Esophagus muscularis mucosa (tissue), 4 donors: ENCODE results near the gene FILIP1L. TPM values are rescaled to one million over a fixed set of nuclear protein-coding genes. Genes with fewer than 3 reads are reported as not detected.

Experiments used
- DNase-seq: peaks from one replicate; pipeline ENCODE4 v3.0.0-alpha.2; 2017; ENCODE audit errors: extremely low spot score
- H3K27ac ChIP-seq, 4 donors: fragments of 200-600 bp; sonication (generic); replicated peaks in 1 of 4; 1 replicate in 3 of 4; 2 replicates in 1 of 4; pipeline ENCODE4 v1.5.1; 2016 to 2019; ENCODE audit warnings: mild to moderate bottlenecking in 1 of 4
- H3K27me3 ChIP-seq, 4 donors: fragments of 200-600 bp; sonication (generic); one replicate each; pipeline versions ENCODE4 v1.5.1 to v1.6.0; 2016 to 2019
- H3K36me3 ChIP-seq, 4 donors: fragments of 200-600 bp; sonication (generic); one replicate each; pipeline ENCODE4 v1.5.1; 2016 to 2019
- H3K4me1 ChIP-seq, 4 donors: fragments of 200-600 bp; sonication (generic); one replicate each; pipeline ENCODE4 v1.5.1; 2016 to 2019
- H3K4me3 ChIP-seq, 4 donors: fragments of 200-600 bp; sonication (generic); 1 replicate in 2 of 4; 2 replicates in 2 of 4; pipeline ENCODE4 v1.5.1; 2016 to 2019; ENCODE audit warnings: mild to moderate bottlenecking in 4 of 4, moderate library complexity in 1 of 4
- H3K9me3 ChIP-seq, 4 donors: fragments of 200-600 bp; sonication (generic); 1 replicate in 3 of 4; 2 replicates in 1 of 4; pipeline ENCODE4 v1.5.1; 2016 to 2019
- CTCF ChIP-seq, 3 experiments: fragments of 200-600 bp in 2 of 3; fragments of 450-650 bp in 1 of 3; sonication (generic) in 2 of 3; IDR thresholded peaks; one replicate each; pipeline ENCODE4 v1.5.1; 2017 to 2019; ENCODE audit warnings: antibody characterized with exemption in 3 of 3, mild to moderate bottlenecking in 2 of 3, moderate library complexity in 1 of 3
- EP300 ChIP-seq: sonication (generic); formaldehyde crosslinking; IDR thresholded peaks from one replicate; pipeline ENCODE4 v1.6.1; 2017; ENCODE audit warnings: antibody characterized with exemption
- POLR2A ChIP-seq: fragments of 450-650 bp; IDR thresholded peaks from one replicate; pipeline ENCODE4 v1.6.1; 2017; ENCODE audit warnings: antibody characterized with exemption, moderate library complexity, mild to moderate bottlenecking, low read depth
- POLR2AphosphoS5 ChIP-seq, 2 donors: sonication (generic); formaldehyde crosslinking; IDR thresholded peaks; one replicate each; pipeline ENCODE4 v1.6.1; 2017; ENCODE audit warnings: antibody characterized with exemption in 2 of 2
- WGBS: methylation state at CpG from one replicate; pipeline ENCODE4 v1.1.5; 2018; 5-methylcytosine and 5-hydroxymethylcytosine counted together
- intact Hi-C: fragments of 100-400 bp; cut with DNase I; formaldehyde crosslinking; loops from one replicate; pipeline ENCODE4 v1.15.1; 2023
- total RNA-seq, 4 donors: library from RNA; depleted of rRNA; stranded (reverse); fragments of >200 nt; gene quantifications; one replicate each; pipeline versions ENCODE4 v1.1.0 to v1.2.1, GENCODE V29; 2016

FILIP1L gene
- total RNA-seq, 4 donors from 2014 or later, result 120 to 134 (median 127) TPM

GRCh38 chr3:99857278-99857677, 257.0 kb downstream of the FILIP1L start:
- WGBS, result 45% methylated on average over 1 of the region's 1 CpG
- intact Hi-C loops, result no loop called here

DNA sequence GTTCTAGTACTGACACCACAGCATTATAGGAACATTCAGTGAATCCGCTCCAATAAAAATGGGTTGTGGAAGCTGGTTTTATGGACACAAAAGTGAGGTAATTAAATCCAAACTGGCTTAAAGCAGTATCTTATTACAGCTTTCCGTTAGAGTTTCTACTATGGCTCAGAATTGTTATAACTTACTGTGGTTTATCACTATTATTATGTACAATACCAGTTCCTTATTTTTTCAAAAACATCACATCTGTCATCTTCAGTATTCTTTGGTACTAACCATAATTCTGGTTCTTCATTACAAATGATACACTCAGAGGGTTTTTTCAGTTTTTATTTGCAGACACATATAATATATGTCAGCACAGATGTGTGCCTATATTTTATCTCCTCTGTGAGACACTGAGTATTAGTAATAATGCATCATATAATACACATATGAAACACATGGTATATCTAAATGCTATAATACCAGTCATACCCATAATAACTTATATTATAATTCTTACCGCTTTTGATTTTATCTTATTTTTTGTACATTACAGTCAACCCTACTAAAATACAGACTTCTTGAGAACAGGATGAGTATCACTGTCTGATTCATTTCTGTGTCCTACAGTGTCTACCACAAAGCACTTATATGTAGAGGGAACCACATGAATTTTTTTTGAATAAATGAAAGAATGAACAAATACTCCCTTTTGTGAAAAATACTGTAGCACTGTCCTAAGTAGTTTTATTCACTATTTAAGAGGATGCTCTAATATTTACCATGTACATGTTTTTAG, 257.7 kb downstream of the FILIP1L start:
- H3K27me3 ChIP-seq, result no peaks in the 10 kb centered on the region
- no peak for DNase-seq
- H3K36me3 ChIP-seq, result peaks cover 0 to 62% (median 8%) of the 10 kb centered on the region in 4 donors
- peaks cover 37 to 90% (median 69%) of the 10 kb centered on the region in 4 donors for H3K4me1 ChIP-seq
- peak overlapping the region; percentile 85 to 96 (median 94) for H3K27ac ChIP-seq
- peaks cover 0 to 5% (median 0%) of the 10 kb centered on the region in 4 donors for H3K9me3 ChIP-seq
- intact Hi-C loops, result no loop called here
- no peak for TF ChIP-seq CTCF (IDR thresholded peaks at IDR 0.05)
- TF ChIP-seq POLR2A, result no peak
- no peak for TF ChIP-seq POLR2AphosphoS5 (IDR thresholded peaks at IDR 0.05)
- TF ChIP-seq EP300, result no peak
- H3K4me3 ChIP-seq, result no peak overlapping the region
- WGBS, result 71% methylated on average over 3 of the region's 3 CpGs

More at GRCh38 chr3:99857278-99857677, 257.0 kb downstream of the FILIP1L start:
- no peak overlapping the region for H3K4me3 ChIP-seq
- peak overlapping the region; percentile 85 to 96 (median 94) for H3K27ac ChIP-seq
- H3K9me3 ChIP-seq, result no peaks in the 10 kb centered on the region
- no peak for TF ChIP-seq POLR2A
- TF ChIP-seq POLR2AphosphoS5 (IDR thresholded peaks at IDR 0.05), result peak in 1 of 2 donors; percentile 14
- no peaks in the 10 kb centered on the region for H3K27me3 ChIP-seq
- DNase-seq, result no peak
- H3K4me1 ChIP-seq, result peaks cover 40 to 94% (median 76%) of the 10 kb centered on the region in 4 donors
- H3K36me3 ChIP-seq, result peaks cover 0 to 68% (median 9%) of the 10 kb centered on the region in 4 donors

DNA sequence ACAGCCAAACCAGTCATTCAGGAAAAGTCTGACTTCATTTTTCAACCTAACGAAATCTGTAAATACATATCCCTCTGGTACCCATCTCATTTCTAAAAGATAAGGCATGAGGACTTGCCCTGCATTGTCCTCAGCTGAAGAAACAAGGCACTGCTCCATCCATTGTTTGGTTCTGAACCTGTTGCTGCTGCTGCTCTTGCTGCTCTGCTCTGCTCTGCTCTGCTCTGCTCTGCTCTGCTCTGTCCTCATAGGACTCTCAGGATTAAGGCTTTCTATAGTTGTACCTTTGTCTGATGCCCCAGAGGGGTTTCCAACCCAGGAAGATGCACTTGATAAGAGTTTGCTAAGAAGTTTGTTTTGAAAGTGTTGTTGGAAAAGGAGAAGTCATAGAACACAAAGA, 258.4 kb downstream of the FILIP1L start:
- H3K4me3 ChIP-seq, result no peak overlapping the region
- H3K9me3 ChIP-seq, result peaks cover 0 to 5% (median 0%) of the 10 kb centered on the region in 4 donors
- H3K27ac ChIP-seq, result peak overlapping the region; percentile 36 to 96 (median 66)
- WGBS, result 81% methylated on average over 1 of the region's 1 CpG
- H3K36me3 ChIP-seq, result peaks cover 0 to 59% (median 11%) of the 10 kb centered on the region in 4 donors
- no peak for DNase-seq
- H3K4me1 ChIP-seq, result peaks cover 37 to 88% (median 62%) of the 10 kb centered on the region in 4 donors
- intact Hi-C loops, result no loop called here
- no peak for TF ChIP-seq POLR2AphosphoS5 (IDR thresholded peaks at IDR 0.05)
- H3K27me3 ChIP-seq, result no peaks in the 10 kb centered on the region

DNA sequence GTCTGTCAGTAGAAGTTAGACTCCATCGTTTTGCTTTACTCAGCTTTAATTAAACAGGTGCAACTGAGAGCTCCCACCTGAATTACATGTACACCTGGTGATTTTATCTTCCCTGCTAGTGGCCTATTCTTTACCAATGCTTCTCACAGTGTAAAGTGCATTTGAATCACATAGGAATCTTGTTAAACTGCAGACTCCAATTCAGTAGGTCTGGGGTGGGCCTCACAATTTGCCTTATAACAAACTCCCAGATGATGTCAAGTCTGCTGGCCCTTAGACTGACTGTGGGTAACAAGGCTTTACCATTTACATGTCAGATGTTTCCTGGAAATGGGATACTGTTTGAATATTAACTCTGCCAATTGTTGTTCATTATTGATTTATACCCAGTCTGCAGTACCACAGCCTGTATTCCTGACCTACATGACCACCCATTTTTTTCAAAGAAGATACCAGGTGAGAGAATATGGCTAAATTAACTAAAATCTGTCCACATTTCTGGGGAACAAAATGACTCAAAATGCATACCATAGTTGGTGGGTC, 259.5 kb downstream of the FILIP1L start:
- intact Hi-C loops, result no loop called here
- 57% methylated on average over 1 of the region's 1 CpG for WGBS

DNA sequence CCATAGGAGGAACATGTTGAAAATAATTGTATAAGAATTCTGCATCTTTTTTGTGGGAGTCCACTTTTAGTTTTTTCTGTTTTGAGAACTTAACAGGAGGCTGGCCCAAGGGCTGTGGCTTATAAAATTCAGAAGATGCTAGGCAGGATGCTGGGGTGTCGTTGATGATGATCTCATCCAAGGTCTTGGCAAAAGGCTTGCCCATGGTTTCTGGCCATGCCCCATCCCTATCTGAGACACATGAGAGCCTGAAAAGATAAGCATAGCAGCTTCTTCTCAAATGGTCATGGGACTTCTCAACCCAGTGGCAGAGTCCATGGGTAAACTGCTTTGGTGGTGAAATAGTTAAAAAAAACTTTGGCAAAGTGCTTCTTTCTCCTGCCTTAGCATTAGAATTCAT, 261.4 kb downstream of the FILIP1L start:
- DNase-seq, result no peak
- H3K9me3 ChIP-seq, result peaks cover 0 to 6% (median 4%) of the 10 kb centered on the region in 4 donors
- H3K4me3 ChIP-seq, result no peak overlapping the region
- peaks cover 17 to 83% (median 42%) of the 10 kb centered on the region in 4 donors for H3K4me1 ChIP-seq
- no peaks in the 10 kb centered on the region for H3K27me3 ChIP-seq
- intact Hi-C loops, result no loop called here
- H3K36me3 ChIP-seq, result peaks cover 0 to 70% (median 21%) of the 10 kb centered on the region in 4 donors
- TF ChIP-seq EP300, result no peak
- TF ChIP-seq POLR2AphosphoS5 (IDR thresholded peaks at IDR 0.05), result no peak
- no peak for TF ChIP-seq CTCF (IDR thresholded peaks at IDR 0.05)
- no peak for TF ChIP-seq POLR2A
- WGBS, result 83% methylated on average over 1 of the region's 1 CpG
- H3K27ac ChIP-seq, result peak overlapping the region in 2 of 4 donors; percentile 28 to 54

More for the DNA sequence above, 259.5 kb downstream of the FILIP1L start:
- H3K4me3 ChIP-seq, result no peak overlapping the region
- peaks cover 0 to 61% (median 20%) of the 10 kb centered on the region in 4 donors for H3K36me3 ChIP-seq
- TF ChIP-seq POLR2AphosphoS5 (IDR thresholded peaks at IDR 0.05), result no peak
- TF ChIP-seq POLR2A, result no peak
- no peak for TF ChIP-seq EP300
- no peak for TF ChIP-seq CTCF (IDR thresholded peaks at IDR 0.05)
- H3K4me1 ChIP-seq, result peaks cover 28 to 83% (median 51%) of the 10 kb centered on the region in 4 donors
- no peaks in the 10 kb centered on the region for H3K27me3 ChIP-seq
- H3K9me3 ChIP-seq, result peaks cover 0 to 5% (median 1%) of the 10 kb centered on the region in 4 donors
- H3K27ac ChIP-seq, result peak overlapping the region in 2 of 4 donors; percentile 95 to 96
- DNase-seq, result no peak
